GM12872 (cell line): Measurements from ENCODE around the gene PTN.

Experiments used
- CTCF ChIP-seq: IDR thresholded peaks from 3 replicates; pipeline ENCODE4 v1.5.1; 2011; ENCODE audit warnings: low read depth, mild to moderate bottlenecking, low read length, moderate library complexity; ENCODE audit not compliant: insufficient read depth

The PTN gene

DNA sequence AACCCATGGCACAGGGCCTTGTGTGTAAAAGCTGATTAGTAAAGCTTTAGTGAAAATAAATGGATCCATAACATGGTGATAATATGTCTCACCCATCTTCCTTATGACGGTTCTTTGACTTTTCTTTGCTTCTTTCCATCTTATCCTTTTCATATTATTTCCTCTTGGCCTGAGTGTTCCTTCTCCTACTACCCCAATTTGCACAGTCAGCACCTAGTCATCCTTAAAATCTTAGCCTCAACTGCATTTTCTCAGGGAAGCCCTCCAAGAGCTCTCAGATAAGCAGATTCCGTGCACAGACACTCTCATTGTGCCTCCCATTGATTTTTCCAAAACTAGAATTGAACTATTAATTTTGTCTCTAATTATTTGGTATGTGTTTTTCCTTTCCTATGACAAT, 112.4 kb downstream of the PTN start:
- TF ChIP-seq CTCF: no peak

- no peak for TF ChIP-seq CTCF
Measured at GRCh38 chr7:137221467-137221866, 122.1 kb downstream of the PTN start.

DNA sequence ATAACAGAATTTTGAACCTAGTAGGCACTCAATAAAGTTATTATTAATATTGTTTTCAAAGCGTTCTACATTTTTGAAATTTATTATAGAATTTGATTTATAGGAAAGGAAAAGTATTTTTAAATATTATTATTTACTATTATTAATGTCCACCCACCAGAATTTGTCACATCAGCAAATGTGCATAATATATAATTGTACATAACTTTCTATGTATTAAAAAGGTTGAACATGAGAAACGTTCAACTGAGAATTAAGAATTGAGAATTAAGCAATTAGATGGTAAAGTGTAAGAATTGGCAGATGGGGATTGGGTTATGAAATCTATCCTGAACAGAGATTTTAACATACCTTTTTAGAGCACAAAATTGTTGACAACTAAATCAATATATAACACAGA, 129.8 kb downstream of the PTN start:
- no peak for TF ChIP-seq CTCF

DNA sequence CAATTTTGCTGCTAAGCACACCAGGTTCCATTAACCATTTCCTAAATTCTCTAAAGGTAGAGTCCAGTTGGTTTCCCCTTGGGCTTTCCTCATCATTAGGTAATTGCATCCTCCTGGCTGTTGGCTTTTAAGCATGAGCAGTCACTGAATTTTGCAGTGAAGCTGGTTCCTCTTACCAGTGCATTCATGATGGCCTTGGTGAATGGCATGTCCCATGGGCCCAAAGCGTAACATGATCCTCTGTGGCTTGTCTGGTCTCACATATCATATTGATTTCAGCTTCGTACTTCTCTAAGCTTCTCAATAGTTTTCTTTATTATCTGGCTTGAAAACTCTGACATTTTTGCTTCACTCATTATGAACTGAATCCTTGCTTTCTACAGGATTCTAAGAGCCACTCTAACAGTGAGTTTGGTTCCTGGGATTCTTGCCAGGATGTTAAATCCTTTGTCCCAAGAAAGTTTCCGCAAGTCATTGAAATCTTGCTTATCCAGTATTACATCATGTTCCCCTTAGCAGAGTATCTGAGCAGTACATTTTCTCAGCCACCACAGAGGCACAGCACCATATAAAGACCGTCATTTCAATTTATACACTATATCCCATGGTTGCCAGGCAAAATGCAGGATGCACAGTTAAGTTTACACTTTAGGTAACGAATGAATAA, 134.2 kb downstream of the PTN start:
- TF ChIP-seq CTCF: no peak

GRCh38 chr7:137206770-137207169, 136.8 kb downstream of the PTN start:
- TF ChIP-seq CTCF: no peak

- no peak for TF ChIP-seq CTCF
Measured at GRCh38 chr7:137204246-137204645, 139.3 kb downstream of the PTN start.

GRCh38 chr7:137203351-137203750, 140.2 kb downstream of the PTN start:
- TF ChIP-seq CTCF: no peak
